HG03354 (cell line): ENCODE results near the gene PLAGL2.

Experiments used
- ATAC-seq: cut with Tn5 transposase; IDR thresholded peaks from one replicate; pipeline ENCODE4 v1.9.1; 2021; ENCODE audit warnings: mild to moderate bottlenecking; ENCODE audit not compliant: unreplicated experiment, poor library complexity, severe bottlenecking

PLAGL2 gene

DNA sequence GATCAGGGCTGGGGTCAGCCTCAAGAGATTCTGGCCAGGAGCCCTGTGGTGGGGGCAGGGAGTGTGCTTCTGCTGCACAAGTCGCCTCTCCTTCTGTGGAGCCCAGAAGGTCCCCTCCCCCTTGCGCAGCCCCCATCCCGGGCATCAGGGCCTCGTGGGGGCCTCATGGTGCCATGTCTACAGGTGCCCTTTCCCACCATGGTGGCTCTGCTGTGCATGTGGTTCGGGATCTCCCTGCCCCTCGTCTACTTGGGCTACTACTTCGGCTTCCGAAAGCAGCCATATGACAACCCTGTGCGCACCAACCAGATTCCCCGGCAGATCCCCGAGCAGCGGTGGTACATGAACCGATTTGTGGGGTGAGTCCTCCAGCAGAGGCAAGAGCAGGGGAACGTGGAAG lies 49.9 kb downstream of the PLAGL2 start:
- no peak for ATAC-seq

DNA sequence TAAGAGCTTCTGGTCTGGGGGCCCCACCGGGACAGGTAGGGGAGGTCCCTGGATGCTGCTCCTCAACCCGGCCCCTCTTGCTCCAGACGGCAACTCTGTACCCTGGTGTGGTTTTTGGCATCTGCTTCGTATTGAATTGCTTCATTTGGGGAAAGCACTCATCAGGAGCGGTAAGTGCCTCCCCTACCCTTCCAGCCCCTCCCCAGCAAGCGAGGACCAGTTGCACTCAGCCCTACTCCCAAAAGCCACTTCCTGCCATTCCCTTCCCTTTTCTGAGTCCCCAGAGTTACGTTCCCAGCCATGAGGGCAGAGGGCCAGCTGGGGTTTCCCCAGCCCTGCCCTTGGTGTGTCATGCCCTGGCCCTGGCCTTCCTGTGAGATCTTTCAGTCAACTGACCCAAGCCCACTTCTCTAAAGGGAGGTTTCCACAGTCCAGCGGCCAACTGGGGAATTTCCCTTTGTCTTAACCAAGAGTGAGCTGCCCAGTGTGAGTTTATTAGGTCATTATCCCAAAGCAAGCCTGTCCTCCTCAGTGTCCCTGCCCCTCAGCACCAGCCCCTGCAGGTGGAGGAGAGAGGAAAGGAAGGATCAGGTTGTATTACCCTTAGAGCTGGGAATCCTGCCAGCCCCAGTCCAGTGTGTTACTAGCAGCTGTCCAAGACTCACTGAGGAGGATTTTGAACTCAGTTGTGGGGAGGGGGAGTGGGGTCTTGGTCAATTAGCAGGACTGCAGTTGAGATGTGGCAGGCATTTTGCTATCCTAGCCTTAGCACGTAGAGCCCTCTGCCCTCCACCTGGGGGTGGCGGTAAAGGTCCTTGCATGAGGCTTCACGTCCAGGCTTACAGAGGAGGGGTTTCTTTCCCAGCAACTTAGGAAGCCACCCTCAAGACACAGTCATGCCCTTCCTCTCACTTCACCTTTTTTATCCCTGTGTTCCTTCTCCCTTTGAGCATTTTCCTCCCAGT lies 52.2 kb downstream of the PLAGL2 start:
- ATAC-seq: no peak

DNA sequence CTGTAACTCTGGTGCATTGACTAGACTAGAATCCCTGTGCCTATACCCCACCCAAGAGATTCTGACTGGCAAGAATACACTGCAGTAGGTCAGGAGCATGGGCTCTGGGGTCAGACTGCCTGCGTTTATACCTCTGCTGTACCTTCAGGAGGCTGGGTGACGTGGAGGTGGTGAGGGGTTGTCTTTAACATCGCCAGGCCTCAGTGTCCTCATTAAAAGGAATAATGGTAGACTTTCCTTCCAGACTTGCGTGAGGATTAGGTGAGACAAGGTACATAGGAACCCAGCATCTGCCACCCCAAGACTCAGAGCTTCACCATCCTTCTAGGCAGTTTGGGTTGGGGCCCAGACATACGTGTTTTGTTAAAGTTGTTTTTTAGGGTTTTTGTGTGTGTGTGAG lies 53.8 kb downstream of the PLAGL2 start:
- ATAC-seq: no peak

DNA sequence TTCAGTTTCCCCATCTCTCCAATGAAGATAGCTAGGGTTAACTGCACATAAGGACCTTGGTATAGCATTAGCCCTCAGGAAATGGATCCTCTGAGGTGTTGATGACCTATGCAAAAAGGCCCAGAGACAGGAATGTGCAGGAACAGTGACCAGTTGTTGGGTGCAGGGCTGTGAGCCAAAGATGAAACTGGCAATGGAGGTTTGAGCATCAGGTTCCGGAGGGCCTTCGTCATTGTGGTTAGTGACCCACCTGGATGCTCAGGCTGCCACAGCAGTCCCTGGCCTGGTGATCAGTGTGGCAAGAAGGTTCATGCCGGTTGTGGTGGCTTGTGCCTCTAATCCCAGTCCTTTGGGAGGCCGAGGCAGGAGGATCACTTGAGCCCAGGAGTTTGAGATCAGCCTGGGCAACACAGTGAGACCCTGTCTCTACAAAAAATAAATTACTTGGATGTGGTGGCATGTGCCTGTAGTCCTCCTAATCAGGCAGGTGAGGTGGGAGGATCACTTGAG lies 54.3 kb downstream of the PLAGL2 start:
- ATAC-seq: no peak

DNA sequence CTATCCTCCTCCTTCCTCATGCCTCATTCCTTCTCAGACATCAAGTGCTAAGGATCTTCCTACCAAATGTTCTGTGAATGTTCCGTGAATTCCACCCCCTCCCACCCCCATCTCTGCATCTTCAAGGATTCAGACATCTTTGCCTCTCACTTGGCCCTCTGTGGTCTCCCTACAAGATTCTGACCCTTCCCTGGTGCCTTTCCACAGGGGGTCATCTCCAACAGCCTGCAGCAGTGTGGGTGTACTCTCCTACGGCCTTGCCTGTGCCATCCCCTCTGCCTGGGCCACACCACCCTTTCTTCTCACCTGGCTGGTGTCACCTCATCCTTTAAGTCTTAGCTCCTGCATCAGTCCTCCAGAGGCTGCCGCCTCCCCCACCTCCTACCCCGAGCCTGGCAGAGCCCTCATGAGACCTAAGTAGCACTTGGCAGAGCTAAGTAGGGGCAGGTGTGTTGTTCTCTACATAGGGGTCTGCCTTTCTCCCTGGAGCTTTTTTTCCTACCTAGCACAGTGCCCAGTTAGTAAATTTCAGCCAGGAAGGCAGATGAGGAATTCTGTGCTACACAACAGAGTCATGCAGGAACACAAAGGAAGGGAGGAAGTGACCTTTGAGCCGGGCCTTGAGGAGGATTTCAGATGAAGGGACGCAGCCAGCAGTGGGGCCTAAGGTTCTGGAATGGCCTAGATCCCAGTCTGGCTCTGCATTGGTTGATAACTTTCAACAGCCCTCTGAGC lies 55.0 kb downstream of the PLAGL2 start:
- ATAC-seq: no peak

DNA sequence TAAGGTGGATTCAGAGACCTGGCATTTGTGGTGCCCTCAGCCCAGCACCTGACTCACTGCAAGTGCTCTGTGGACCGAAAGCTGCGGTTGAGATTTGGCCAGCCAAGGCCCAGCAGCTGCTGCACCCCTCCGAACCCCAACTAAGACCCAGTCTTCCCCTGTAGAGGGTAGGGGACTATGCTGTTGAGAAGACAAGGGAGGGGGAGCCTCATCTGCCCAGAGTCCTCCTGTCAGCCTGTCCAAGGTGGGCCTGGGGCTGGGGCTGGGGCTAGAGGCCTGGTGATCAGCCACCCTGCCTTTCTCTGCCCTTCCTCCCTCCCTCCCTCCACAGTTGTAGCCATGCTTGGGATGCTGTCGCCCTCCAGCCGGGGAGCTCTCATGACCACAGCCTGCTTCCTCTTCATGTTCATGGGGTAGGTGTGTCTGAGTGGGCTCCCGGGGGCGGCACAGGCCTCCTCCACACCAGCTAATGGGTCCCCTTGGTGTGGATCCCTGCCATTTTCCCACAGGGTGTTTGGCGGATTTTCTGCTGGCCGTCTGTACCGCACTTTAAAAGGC lies 57.2 kb downstream of the PLAGL2 start:
- no peak for ATAC-seq

DNA sequence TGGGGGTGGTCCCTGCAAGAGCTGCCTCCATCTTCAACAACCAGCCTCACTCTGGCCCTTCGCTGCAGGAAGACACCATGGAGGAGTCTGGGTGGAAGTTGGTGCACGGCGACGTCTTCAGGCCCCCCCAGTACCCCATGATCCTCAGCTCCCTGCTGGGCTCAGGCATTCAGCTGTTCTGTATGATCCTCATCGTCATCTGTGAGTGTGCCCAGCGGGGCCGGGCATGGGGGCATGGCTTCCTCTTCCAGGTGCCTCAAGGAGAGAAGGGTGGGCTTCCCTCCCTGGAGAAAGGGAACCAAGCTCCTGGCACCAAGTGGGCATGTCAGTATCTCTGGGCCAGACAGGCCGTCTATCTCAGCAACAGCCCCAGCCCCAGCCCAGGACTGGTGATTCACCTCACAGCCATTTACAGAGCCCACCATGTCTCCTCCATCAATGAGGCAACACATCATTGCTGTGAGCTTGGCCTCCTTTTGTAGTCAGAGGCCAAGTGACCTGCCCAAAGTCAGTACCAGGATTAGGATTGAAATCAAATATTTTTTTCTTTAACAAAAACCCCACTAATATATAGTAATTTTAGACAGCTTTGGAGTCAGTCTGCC lies 57.9 kb downstream of the PLAGL2 start:
- no peak for ATAC-seq

DNA sequence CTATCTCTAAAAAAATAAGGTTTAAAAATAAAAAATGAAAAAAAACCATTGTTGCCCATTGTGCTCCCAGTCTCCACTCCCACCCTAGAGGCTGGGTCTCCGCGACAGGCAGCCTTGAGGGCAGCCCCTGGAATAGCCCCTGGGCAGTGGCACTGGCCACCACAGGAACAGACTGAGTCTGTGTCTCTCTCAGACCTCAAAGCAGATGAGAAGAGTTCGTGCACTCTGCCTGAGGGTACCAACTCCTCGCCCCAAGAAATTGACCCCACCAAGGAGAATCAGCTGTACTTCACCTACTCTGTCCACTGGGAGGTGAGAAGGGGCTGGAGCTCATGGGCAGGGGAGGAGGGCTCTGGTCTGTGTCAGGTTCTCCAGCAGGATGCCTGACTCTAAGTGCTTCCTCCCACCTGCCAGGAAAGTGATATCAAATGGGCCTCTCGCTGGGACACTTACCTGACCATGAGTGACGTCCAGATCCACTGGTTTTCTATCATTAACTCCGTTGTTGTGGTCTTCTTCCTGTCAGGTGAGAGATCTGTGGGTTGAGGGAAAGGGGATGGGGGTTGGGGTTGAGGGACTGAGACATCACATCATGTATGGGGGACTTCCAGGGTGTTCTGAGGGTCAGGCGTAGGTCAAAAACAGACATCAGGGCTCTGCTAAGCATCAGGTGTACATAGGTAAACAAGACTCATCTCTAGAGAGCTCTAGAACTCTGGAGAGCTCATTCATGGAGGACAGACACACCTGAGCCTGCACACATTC lies 62.5 kb downstream of the PLAGL2 start:
- ATAC-seq: no peak

DNA sequence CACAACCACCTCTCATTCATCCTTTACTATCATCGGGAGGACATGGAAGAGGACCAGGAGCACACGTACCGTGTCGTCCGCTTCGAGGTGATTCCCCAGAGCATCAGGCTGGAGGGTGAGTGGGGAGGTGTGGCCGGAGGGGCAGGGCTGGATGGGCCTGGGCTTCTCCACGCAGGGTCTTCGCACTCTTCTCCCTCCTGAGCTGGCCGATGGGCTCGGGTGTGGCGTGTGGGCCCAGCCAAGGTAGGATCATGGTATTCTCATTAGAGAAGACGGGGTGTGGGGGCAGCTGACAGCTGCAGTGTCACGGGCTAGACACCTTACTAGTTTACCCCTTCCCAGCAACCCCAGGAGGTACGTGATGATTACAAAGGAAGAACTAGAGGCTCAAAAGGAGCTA lies 64.6 kb downstream of the PLAGL2 start:
- no peak for ATAC-seq
